ENCODE measurements around the gene PHKA2. TPM values are rescaled to one million over a fixed set of nuclear protein-coding genes. Genes with fewer than 3 reads are reported as not detected.
"Not testable (repeated sequence)": the region's sequence is repeated elsewhere in the genome, so short reads cannot be mapped to it uniquely, and the experiment has no call there.

The PHKA2 gene
- total and polyA plus RNA-seq, 7 donors: 4.2 to 22.7 (median 11.1) TPM

- TF ChIP-seq POLR2A (IDR thresholded peaks at IDR 0.05): no peak
- TF ChIP-seq POLR2AphosphoS5 (IDR thresholded peaks at IDR 0.05): no peak
- no peak for TF ChIP-seq CTCF (IDR thresholded peaks at IDR 0.05)
- TF ChIP-seq EP300 (IDR thresholded peaks at IDR 0.05): no peak
- H3K36me3 ChIP-seq: no peaks in the 10 kb centered on the region
- 95 to 96% methylated on average over 2 of the region's 2 CpGs for WGBS, 2 donors
- intact Hi-C loops (cut with DNase I): no loop called here
- DNase-seq: no peak
- no peaks in the 10 kb centered on the region for H3K27me3 ChIP-seq
- no peak overlapping the region for H3K4me3 ChIP-seq
- no peaks in the 10 kb centered on the region for H3K4me1 ChIP-seq
- H3K27ac ChIP-seq: no peak overlapping the region
- H3K9me3 ChIP-seq: no peaks in the 10 kb centered on the region
Measured at GRCh38 chrX:19019996-19020395, 36.1 kb upstream of the PHKA2 start.

- intact Hi-C loops (cut with DNase I): no loop called here
- no peaks in the 10 kb centered on the region for H3K4me1 ChIP-seq
- no peaks in the 10 kb centered on the region for H3K9me3 ChIP-seq
- TF ChIP-seq POLR2AphosphoS5 (IDR thresholded peaks at IDR 0.05): no peak
- no peak for TF ChIP-seq CTCF (IDR thresholded peaks at IDR 0.05)
- no peak for TF ChIP-seq EP300 (IDR thresholded peaks at IDR 0.05)
- TF ChIP-seq POLR2A (IDR thresholded peaks at IDR 0.05): no peak
- H3K4me3 ChIP-seq: no peak overlapping the region
- no peak overlapping the region for H3K27ac ChIP-seq
- WGBS, 2 donors: 31 to 67% methylated on average over 3 of the region's 3 CpGs
- no peak for DNase-seq
- no peaks in the 10 kb centered on the region for H3K27me3 ChIP-seq
- no peaks in the 10 kb centered on the region for H3K36me3 ChIP-seq
Measured at GRCh38 chrX:19017271-19017670, 33.4 kb upstream of the PHKA2 start.

GRCh38 chrX:19016614-19017013 is 32.7 kb upstream of the PHKA2 start:
- WGBS, 2 donors: 93 to 96% methylated on average over 7 of the region's 8 CpGs
- H3K27ac ChIP-seq; H3K4me1 ChIP-seq; H3K27me3 ChIP-seq; H3K9me3 ChIP-seq; DNase-seq; intact Hi-C loops (cut with DNase I); H3K36me3 ChIP-seq; H3K4me3 ChIP-seq: not testable (repeated sequence)

GRCh38 chrX:19007868-19008267 is 24.0 kb upstream of the PHKA2 start:
- intact Hi-C loops (cut with DNase I): no loop called here
- Histone ChIP-seq H3K4me3 (no peak overlapping the region), H3K36me3 (no peaks in the 10 kb centered on the region), H3K27me3 (no peaks in the 10 kb centered on the region), H3K27ac (no peak overlapping the region), H3K4me1 (no peaks in the 10 kb centered on the region), H3K9me3 (no peaks in the 10 kb centered on the region)
- 93 to 98% methylated on average over 4 of the region's 4 CpGs for WGBS, 2 donors
- TF ChIP-seq CTCF (IDR thresholded peaks at IDR 0.05) (no peak), EP300 (IDR thresholded peaks at IDR 0.05) (no peak), POLR2AphosphoS5 (IDR thresholded peaks at IDR 0.05) (no peak), POLR2A (IDR thresholded peaks at IDR 0.05) (no peak)
- DNase-seq: no peak

- Histone ChIP-seq H3K36me3 (no peaks in the 10 kb centered on the region), H3K9me3 (no peaks in the 10 kb centered on the region), H3K27ac (no peak overlapping the region), H3K4me1 (no peaks in the 10 kb centered on the region), H3K27me3 (no peaks in the 10 kb centered on the region), H3K4me3 (no peak overlapping the region)
- intact Hi-C loops (cut with DNase I): no loop called here
- no peak for DNase-seq
- 72 to 90% methylated on average over 7 of the region's 7 CpGs for WGBS, 2 donors
- TF ChIP-seq POLR2A (IDR thresholded peaks at IDR 0.05): no peak
- TF ChIP-seq POLR2AphosphoS5 (IDR thresholded peaks at IDR 0.05): no peak
- no peak for TF ChIP-seq CTCF (IDR thresholded peaks at IDR 0.05)
- no peak for TF ChIP-seq EP300 (IDR thresholded peaks at IDR 0.05)
Measured at GRCh38 chrX:19007011-19007410, 23.1 kb upstream of the PHKA2 start.

Data from sigmoid colon (tissue), 7 donors.